NB4 (cell line): ENCODE data around the gene TEKT5.

Experiments used
- CTCF ChIP-seq: IDR thresholded peaks from one replicate; pipeline ENCODE4 v1.5.1; 2012; ENCODE audit warnings: low read depth, low read length
- MYC ChIP-seq: IDR thresholded peaks from 2 replicates; pipeline ENCODE4 v1.6.1; 2011; ENCODE audit warnings: low read depth, low read length
- POLR2A ChIP-seq: IDR thresholded peaks from 2 replicates; pipeline ENCODE4 v1.6.1; 2011; ENCODE audit warnings: mild to moderate bottlenecking; ENCODE audit not compliant: insufficient read length; ENCODE audit errors: extremely low read depth

GRCh38 chr16:10694306-10694705, 424 bp downstream of the TEKT5 start:
- no peak for TF ChIP-seq CTCF
- TF ChIP-seq POLR2A, result no peak
- TF ChIP-seq MYC, result no peak
